GM13977 (cell line): ENCODE data around the gene ATXN1.

Experiments used
- DNase-seq: peaks from one replicate; pipeline ENCODE4 v3.0.0; 2012; ENCODE audit warnings: low spot score
- in situ Hi-C: fragments of 300-500 bp; cut with MboI; formaldehyde crosslinking; loops from one replicate; pipeline ENCODE4 v1.12.0; 2022; ENCODE audit warnings: low sequenced_read_pairs, low pct_unique_long_range_greater_than_20kb, mixed read lengths, inconsistent platforms; ENCODE audit not compliant: unreplicated experiment
- TF ChIP-seq, protein P1 (sequence below): IDR thresholded peaks from 2 replicates; pipeline ENCODE4 v1.5.1; 2012; ENCODE audit warnings: mild to moderate bottlenecking, control low read depth; ENCODE audit not compliant: insufficient read depth; ENCODE audit errors: extremely low read depth, missing control alignments

ATXN1 gene

DNA sequence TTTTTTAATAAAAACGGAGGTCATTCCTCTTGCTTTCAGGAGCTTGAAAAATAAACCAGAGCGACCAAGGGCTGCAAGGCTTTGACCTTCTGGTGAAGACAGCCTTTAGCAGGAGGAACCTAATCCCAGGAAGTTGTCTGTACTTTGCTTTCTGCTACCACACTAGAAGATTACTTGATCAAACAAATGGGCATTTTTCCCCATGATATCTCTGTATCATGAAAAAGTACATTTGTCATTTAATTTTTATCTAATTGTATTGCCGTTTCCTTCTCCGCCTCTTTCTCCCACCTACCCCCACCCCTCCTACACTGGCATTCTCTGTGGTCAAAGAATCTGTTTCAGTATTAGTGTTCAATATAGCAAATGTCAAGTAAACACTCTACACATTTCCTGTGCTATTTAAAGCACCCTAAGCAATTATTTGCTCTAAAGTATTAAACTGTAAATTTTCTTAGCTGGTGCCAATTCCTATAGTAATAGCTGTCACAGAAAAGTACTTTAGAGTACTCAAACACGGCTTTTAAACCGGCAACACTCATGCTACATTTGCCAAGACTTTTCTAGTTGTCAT, 29.7 kb downstream of the ATXN1 start:
- peak; percentile 30 for DNase-seq
- TF ChIP-seq, protein P1, sequence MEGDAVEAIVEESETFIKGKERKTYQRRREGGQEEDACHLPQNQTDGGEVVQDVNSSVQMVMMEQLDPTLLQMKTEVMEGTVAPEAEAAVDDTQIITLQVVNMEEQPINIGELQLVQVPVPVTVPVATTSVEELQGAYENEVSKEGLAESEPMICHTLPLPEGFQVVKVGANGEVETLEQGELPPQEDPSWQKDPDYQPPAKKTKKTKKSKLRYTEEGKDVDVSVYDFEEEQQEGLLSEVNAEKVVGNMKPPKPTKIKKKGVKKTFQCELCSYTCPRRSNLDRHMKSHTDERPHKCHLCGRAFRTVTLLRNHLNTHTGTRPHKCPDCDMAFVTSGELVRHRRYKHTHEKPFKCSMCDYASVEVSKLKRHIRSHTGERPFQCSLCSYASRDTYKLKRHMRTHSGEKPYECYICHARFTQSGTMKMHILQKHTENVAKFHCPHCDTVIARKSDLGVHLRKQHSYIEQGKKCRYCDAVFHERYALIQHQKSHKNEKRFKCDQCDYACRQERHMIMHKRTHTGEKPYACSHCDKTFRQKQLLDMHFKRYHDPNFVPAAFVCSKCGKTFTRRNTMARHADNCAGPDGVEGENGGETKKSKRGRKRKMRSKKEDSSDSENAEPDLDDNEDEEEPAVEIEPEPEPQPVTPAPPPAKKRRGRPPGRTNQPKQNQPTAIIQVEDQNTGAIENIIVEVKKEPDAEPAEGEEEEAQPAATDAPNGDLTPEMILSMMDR, result no peak
- in situ Hi-C loops, result no loop called here

DNA sequence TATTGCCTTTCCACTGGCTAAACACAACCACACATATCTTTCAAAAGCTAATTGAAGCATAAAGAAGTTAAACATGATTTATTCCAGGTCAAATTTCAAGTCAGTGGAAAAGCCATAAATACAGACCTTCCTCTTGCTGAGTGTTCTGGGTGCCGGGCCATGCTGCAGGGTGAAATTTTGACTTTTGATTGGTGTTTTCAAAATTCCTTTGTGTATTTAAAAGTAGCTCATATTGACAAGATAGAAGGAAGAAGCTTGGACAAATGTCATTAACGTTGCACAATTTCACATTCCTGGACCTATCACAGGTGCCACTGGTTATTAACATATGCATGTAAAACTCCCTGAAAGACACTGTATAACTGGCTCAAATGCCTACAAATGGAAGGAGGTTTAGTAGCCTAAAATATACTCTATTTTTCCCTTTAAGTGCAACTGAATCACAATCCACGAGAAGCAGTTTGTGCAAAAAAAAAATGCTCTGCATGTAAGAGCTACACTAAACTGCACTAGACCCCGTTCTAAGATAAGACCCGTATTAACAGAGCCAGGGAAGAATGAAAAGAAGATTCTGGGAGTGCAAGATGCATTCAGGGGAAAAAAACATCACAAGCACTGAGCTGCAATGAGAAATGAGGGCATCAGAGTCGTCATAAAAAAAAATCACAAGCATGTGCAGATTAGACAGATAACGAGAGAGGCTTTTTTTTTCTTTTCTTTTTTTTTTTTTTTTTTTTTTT, 30.4 kb downstream of the ATXN1 start:
- TF ChIP-seq, protein P1, result no peak
- in situ Hi-C loops, result no loop called here
- no peak for DNase-seq

DNA sequence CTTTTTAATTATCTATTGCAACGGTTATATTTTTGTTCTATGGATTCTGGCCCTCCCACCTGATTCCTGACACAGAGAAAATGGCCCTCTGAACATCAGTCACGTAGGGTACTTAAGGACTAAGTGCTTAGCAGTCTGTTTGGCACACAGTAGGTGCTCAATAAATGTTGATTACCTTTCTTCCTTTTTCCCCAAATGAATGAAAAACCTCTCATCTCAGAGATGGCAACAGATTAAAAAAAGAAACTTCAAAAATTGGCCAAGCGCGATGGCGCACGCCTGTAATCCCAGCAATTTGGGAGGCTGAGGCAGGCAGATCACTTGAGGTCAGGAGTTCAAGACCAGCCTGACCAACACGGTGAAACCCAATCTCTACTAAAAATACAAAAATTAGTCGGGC, 31.5 kb downstream of the ATXN1 start:
- DNase-seq, result no peak
- TF ChIP-seq, protein P1, result no peak

DNA sequence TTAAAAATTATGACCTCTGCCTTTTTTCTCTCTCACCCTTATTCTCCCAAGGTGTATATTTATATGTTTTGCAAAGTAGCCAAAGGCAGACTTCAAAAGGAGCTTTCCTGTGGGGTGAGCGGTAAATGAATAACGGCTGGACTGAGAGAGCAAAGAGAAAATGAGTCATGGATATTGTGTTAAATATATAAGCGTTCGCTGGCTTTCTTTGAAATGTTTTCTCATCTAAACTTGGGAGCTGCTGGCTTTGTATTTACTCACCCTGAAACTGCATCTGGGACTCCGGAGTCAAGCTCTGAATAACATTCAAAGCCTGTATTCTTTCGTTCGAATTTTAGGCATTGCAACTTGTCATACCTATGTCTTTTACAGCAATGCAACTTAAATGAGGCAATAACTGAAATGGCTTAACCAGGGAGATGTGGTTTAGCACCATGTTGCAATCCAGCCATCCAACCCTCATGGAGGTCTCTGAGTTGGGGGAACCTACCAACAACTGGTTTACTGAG, 32.0 kb downstream of the ATXN1 start:
- TF ChIP-seq, protein P1, result no peak
- in situ Hi-C loops, result no loop called here
- no peak for DNase-seq

More for the DNA sequence above, 31.5 kb downstream of the ATXN1 start:
- in situ Hi-C loops, result no loop called here

DNA sequence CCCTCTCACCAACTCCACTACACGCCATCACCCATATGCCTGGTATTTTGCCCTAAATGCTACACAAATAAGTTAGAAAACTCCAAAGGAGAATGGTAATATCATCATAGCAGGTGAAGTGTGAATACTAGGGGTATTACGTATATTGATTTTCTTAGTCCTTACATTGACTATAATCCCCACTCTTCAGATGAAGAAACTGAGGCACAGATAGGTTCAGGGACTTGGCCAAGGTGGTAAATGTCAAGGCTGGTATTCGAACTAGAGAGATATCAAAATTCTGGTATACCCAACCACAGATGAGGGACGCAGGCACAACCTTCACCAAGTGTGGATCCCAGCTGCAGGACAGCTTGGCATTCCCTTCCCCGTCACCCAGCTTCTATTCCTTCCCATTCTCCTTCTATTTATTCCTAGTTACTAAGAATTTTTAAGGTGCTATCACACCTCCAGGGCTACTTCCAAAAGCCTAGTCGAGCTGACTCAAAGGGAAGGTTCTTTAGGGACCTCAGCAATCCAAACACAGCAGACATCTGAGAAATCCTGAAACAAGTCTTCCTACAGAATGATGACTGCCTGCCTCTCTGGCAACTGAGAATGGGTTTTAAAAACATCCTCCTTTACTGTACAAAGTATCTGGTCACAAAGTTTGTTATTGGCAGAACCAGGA, 32.6 kb downstream of the ATXN1 start:
- DNase-seq, result no peak
- in situ Hi-C loops, result no loop called here
- TF ChIP-seq, protein P1, result no peak

DNA sequence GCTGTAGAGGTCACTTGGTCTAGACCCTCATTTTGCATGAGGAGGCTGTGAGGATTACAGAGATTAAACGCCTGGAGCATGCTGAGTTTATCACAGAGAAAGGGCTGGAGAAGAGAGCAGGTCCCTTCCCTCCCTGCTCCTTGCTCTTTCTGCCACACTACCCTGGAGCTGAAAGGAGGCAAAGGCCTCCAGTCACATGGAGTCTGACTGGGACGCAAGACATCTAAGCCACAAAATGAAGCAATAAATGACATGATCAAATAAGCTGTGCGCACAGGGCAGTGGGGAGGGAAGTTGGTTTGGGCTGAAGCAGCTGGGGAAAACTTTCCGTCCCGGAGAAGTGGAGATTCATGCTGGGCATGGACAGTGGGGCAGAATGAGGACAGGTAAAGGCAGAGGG, 33.3 kb downstream of the ATXN1 start:
- in situ Hi-C loops, result no loop called here
- TF ChIP-seq, protein P1, result no peak
- DNase-seq, result no peak
